ENCODE data around the gene HOXA6. TPM values are rescaled to one million over a fixed set of nuclear protein-coding genes. Genes with fewer than 3 reads are reported as not detected.

HOXA6 gene
- polyA plus RNA-seq, 3 donors, result 24.6 to 48.9 (median 36.8) TPM

DNA sequence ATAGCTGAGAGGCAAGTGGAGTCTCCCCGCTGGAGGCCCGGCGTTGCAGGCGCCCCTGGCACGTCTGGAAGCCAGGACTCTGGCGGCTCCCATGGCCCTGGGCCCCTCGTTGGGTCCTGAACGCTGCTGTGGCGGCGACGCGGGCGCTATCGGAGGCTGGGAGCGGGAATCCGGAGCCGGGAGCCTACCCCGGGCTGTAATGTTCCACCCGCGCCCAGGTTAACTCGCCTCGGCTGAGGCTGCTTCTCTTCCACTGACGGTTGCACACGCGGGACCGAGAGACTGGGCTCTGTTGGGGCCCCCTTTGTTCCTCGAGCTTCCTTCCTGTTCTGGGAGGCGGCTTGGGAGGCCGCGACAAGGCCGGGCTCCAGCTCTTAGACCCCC, 2.8 kb downstream of the HOXA6 start:
- DNase-seq (ENCODE audit: extremely low read depth in 1 of 11, low read depth in 9 of 11, low spot score in 4 of 11), result no peak

DNA sequence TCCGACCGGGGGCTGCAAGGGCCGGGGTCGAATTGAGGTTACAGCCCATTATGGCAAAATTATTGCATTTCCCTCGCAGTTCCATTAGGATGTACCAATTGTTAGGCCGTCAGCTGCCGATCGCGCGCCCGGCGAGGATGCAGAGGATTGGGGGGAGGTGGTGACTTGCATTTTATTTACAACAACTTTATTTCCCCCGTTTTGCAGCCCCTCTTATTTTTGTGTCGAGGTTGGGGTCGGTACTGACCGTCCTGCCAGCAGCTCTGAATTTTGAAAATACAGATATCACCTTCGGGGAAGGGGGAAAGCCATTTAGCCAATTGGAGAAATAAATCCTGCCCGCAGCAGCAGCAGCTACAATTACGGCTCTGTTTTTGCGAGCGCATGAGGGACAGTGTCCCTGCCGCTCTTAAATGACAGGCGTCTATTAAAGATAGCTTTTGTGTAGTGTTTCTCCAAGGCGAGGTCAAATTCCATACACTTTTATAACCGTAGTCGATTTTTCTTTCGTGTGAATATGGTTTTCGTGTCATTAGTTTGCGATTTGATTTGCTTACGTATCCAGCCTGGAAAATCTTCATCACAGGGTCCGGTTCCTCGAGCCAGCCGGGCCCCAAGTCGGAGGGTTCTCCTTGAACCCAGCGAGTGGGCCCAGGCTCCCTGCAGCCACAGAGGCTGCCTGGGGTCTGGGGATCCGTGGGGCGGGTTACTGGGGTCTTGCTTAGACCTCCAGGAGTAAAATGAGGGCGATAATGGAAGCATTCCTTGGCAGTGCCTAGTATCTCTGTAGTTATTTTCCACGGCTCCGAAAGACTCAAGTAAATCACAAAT, 3.4 kb downstream of the HOXA6 start:
- DNase-seq (ENCODE audit: extremely low read depth in 1 of 11, low read depth in 9 of 11, low spot score in 4 of 11), result no peak

DNA sequence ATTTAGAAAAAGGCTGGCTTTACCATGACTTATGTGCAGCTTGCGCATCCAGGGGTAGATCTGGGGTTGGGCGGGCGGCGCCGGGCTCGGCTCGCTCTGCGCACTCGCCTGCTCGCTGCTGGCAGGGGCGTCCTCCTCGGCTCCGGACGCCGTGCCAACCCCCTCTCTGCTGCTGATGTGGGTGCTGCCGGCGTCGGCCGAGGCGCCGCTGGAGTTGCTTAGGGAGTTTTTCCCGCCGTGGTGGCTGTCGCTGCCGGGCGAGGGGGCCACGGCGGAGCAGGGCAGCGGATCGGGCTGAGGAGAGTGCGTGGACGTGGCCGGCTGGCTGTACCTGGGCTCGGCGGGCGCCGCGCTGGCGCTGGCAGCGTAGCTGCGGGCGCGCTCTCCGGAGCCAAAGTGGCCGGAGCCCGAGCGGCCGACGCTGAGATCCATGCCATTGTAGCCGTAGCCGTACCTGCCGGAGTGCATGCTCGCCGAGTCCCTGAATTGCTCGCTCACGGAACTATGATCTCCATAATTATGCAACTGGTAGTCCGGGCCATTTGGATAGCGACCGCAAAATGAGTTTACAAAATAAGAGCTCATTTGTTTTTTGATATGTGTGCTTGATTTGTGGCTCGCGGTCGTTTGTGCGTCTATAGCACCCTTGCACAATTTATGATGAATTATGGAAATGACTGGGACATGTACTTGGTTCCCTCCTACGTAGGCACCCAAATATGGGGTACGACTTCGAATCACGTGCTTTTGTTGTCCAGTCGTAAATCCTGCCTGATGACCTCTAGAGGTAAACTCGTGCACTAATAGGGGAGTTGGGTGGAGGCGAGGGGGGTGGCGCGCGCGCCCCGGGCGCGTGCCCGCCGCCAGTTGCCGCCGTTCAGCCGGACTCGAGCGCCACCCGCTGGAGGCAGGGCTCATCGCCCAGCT, 4.3 kb downstream of the HOXA6 start, which contains the start of gene HOXA5:
HOXA5 (minus strand) TSS at position 659 of the 927 bp plus-strand sequence; CDS start at position 585, 74 bp downstream.
- DNase-seq (ENCODE audit: extremely low read depth in 1 of 11, low read depth in 9 of 11, low spot score in 4 of 11), result peak in 8 of 11 donors; percentile 85 to 92 (median 88)

DNA sequence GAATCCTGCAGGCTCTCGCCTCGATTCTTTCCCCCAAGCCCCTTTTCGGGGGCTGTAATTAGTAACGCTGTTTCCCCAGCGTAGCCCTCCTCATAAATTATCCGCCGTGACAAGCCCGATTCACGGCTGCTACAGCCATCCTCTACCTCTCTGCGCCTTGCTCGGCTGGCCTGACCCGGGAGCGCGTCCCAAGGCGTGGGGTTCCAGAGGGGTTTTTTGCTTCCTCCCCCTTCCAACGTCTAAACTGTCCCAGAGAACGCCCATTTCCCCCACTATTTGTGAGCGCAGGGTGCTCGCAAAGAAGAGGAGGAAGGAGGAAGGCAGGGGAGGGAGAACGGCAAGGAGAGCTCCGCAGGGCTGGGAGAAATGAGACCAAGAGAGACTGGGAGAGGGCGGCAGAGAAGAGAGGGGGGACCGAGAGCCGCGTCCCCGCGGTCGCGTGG, 5.0 kb downstream of the HOXA6 start:
- DNase-seq (ENCODE audit: extremely low read depth in 1 of 11, low read depth in 9 of 11, low spot score in 4 of 11), result no peak

DNA sequence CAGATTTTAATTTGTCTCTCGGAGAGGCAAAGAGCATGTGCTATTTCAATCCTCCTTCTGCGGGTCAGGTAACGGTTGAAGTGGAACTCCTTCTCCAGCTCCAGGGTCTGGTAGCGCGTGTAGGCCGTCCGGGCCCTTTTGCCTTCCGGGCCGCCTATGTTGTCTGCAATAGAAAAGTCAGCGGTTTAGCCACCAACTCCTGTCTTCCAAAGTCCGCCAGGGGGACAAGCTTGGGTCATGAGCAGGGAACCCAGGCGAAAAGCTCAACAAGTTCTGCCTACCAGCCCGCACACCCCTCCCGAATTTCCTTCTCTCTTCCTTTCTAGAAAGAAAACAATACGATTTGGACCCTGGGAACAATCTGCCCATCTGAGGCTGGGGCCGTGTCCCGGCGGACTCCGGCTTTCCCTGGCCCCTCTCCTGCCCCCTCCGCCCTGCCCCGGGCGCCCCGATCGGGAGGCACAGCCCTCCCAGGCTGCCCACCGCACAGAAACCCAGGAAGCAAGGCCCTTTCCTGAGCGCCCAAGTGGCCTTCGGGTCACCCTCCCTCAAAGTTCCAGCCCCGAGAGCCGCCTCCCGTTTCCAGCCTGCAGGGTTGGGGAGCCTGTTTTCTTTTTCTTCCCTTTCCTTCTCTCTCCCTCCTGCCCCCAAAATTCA, 5.5 kb downstream of the HOXA6 start:
- no peak for DNase-seq (ENCODE audit: extremely low read depth in 1 of 11, low read depth in 9 of 11, low spot score in 4 of 11)

DNA sequence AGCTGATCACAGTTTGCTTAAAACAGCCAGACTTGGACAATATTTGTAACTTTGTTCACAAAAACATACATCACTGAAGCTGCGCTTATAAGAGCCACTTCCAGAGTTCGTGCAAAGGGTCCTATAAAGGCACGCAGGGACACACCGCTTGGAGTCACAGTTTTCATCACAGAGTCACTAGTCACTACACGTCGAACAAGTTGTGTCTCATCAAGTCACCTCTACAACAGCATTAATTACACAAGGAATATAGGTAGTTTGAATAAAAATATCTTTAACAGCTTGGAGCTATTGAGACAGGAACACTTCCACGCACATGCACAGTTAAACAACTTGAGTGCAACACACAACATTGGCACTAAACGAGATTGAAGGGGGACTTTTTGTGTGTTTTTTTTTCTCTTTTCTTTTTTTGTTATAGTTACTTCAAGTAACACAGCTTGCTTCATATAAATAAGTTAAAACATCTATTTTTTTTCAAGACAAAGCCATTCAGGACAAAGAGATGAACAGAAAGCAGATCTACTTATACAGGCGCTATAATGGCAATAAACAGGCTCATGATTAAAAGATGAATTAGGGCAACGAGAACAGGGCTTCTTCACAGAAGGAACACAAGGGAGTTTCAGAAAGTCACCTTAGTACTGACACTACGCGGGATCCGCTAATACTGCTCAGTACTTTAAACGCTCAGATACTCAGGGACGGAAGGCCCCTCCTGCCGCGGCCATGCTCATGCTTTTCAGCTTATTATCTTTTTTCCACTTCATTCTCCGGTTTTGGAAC, 6.2 kb downstream of the HOXA6 start:
- no peak for DNase-seq (ENCODE audit: extremely low read depth in 1 of 11, low read depth in 9 of 11, low spot score in 4 of 11)

DNA sequence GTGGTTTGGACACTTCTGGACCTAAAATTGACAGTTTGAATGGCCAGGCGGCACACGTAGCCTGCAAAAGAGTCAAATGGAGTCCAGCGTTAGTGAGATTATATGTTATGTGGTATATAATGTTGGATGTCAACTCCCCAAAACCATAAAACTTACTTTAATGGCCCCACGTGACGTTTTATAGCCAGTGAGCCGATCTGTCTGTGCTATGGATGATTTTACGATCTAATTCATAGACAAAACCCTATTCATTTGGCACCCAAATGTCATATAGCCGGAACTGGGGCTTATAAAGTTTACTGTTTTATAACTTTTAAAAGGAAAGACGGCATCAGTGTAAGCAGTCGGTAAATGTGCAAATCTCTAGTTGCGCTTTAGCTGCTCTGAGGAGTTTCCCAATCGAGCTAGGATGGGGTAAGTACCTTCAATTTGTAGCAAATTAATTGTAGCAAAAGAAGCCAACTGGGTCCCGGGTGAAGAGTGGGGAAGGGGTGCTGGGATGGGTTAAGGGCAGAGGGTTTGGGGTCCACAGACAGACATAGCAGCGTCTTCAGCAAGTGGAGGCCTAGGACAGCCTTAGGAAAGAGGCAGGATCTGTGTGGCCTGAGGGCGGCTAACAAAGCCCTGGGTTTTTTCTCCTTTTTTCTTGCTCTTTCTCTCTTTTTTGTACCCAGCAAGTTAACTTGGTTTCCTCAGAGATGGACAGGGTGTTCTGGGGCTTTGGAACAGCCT, 7.3 kb downstream of the HOXA6 start:
- no peak for DNase-seq (ENCODE audit: extremely low read depth in 1 of 11, low read depth in 9 of 11, low spot score in 4 of 11)

DNA sequence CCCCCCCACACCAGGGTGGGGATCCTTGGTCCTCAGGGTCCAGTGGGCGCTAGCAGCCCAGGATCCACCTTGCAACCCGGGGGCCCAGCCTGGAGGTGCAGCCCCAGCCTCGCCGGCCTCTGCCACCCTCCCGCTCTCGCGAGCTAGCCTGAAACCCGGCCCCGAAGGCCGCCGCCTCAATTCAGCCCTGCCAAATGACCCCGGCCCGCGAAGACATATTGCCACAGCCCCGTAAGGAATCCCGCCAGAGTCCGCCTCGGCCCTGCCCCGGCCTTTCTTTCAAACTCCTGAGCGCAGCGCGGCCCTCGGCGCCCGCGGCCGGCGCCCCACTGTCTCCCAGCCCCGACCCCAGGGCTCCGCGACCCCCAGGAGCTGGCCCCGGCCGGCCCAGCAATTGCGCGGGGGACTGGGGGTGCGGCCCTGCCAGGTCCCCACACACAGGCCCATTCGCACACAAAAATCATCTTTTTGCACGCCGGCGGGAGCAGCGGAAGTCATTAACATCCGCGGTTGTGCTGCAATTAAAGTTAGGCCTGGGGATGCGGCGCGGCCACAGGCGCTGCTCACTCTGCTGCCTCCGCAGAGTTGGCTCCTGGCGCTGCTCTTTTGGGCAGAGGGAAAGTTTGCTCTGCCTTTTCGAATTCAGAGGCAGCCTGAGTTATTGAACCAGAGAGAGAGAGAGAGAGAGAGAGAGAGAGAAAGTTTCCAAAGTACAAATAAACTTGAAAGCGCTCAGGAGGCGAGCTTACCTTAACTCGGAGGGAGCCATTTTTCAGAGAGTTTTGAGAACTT, 8.0 kb downstream of the HOXA6 start:
- no peak for DNase-seq (ENCODE audit: extremely low read depth in 1 of 11, low read depth in 9 of 11, low spot score in 4 of 11)

DNA sequence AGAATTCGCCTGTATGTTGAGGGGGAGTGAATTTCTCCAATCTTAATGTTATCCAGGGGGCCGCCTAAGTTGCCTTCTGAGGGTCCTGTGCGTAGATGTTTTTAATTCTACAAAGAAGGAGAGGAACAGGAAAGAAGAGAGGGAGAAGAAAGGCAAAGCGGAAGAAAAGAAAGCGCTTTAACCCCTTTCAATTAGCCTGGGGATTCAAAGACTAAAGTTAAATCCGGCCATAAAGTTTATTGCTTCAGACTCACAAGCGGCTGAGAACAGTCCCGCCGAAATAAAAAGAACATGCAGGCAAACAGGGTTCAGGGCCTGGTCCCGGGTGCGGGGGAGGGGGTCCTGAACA, 8.6 kb downstream of the HOXA6 start:
- no peak for DNase-seq (ENCODE audit: extremely low read depth in 1 of 11, low read depth in 9 of 11, low spot score in 4 of 11)

DNA sequence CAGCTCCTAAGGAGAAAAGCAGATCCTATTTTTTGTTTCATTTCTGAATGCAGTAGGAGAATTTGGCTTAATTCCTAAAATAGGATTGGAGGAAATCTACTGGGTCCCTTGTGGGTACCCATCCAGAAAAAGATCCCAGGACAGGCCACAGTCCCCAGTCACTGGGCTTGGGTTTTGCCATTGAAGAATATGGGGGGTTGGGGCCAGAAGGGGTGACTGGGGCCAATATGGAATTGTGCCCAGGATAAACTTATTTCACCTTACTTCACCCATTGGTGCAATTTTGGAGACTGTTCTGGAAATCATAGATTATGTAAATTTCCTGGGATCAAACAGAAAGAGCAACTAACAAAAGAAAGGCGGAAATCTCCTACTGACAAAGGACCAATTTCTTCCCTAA, 9.1 kb downstream of the HOXA6 start:
- no peak for DNase-seq (ENCODE audit: extremely low read depth in 1 of 11, low read depth in 9 of 11, low spot score in 4 of 11)

DNA sequence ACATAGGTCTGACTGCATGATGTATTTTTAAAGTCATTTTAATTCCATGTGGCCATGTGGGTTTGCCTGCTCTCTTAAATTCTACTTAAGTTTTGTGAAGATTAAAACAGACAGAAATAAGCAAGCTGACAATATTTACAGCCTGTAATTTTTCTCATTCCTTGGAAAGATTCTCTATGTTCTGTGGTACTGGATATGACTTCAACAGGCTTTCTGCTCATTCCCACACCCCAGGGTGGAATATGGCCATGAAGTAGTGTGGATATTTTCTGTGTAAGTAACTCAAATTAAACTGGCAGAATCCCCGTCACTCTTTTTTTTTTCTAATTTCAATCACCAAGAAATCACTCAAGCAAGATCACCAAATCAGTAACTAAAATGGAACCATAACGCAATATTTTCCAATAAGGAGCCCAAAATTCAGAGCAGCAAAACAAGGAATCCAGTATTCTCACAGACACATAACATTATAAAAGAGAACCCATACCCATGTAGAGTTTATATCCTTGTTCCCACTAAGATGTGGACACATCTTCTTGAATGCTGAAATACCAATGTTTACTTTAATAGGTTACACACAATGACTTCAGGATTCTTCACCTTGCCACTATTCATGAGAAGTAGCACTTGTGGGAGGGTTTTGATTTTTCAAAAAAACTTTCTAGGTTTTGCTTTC, 9.8 kb downstream of the HOXA6 start:
- DNase-seq (ENCODE audit: extremely low read depth in 1 of 11, low read depth in 9 of 11, low spot score in 4 of 11), result no peak

DNA sequence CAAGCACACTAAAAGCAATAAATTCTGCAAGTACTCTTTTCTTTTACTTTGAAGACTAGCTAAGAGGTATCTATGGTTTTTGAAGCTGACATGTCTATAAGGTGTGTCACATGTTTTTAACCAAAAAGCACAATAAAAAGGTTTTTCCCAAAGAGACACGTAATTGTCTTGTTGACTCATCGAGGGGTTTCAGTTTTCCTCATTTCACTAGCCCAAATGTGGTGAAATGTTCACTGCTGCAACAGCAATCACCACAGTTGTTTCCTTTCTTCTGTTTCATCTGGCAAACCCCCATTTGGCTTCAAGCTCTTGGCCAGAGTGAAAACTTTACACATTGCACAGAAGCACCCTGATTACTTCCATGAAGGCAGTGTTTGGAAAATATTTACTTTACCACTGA, 13.2 kb downstream of the HOXA6 start:
- no peak for DNase-seq (ENCODE audit: extremely low read depth in 1 of 11, low read depth in 9 of 11, low spot score in 4 of 11)

DNA sequence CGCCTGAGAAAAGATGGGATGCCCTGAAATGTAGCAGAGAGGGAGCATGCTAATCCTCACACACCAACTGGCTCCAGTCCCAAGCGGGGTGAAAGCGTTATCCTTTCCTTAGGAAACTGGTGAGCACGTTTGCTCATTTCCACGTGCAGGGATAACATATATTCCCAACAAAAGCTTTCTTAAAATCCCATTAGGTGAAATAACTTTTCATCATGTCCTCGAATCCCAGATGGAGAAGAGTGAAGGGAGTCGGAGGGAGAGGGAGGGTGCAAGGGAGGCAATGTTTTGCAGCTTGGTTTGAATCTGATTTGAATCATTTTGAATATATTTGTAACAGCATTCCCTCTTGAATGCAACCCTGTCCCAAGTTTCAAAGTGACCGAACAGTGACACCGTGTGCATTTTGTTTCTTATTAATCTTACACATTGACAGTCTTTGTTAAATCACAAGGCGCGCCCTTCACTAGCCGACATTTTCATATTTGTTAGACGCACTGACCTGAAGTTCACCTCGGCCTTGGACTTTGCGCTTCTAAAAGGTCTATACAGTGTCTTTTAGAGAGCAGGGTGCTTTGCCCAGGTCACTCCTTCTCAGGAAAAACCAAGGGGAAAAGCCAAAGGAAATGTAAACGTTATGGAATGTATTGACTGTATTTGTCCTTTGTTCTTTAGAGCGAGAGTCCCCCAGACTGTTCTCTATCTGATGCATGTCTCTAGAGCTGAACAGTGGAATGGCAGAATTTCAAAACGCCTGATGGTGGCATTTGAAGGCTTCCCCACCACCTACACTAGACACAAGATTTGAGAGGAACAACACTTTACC, 14.0 kb downstream of the HOXA6 start:
- no peak for DNase-seq (ENCODE audit: extremely low read depth in 1 of 11, low read depth in 9 of 11, low spot score in 4 of 11)

DNA sequence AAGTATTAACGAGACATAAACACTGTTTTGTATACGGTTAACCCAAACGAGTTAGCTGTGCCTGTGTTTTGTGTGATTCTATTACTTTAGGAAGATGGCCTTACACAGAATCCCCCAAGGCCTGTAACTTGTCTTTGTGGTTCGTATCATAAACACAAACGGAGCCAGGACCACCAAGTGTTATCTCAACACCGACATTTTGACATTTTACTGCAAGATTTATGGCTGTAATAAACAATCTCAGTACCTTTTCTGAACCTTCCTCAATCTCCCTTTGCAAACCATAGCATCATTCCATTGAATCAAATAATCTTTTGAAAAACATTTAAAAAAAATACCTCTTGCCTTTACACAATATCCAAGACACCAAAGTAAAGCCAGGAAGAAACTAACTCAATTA, 14.6 kb downstream of the HOXA6 start:
- DNase-seq (ENCODE audit: extremely low read depth in 1 of 11, low read depth in 9 of 11, low spot score in 4 of 11), result no peak

DNA sequence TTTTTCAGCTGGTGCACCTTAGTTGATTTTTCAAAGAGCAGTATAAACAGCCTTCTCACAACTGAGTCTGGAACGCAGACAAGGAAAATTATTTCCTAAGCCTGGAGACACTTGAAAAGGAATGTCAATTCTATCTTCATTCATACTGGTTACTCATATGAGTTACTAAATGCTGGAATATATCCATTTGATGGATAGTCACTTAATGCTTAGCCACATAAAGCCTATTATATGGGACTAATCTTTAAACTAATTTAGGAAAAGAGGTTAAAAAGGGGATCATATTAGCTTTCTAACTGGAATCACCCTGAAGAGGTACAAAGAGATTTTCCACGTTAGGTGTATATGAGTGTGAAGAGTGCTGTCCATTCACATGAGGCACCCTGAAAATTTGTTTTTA, 15.4 kb downstream of the HOXA6 start:
- DNase-seq (ENCODE audit: extremely low read depth in 1 of 11, low read depth in 9 of 11, low spot score in 4 of 11), result no peak

DNA sequence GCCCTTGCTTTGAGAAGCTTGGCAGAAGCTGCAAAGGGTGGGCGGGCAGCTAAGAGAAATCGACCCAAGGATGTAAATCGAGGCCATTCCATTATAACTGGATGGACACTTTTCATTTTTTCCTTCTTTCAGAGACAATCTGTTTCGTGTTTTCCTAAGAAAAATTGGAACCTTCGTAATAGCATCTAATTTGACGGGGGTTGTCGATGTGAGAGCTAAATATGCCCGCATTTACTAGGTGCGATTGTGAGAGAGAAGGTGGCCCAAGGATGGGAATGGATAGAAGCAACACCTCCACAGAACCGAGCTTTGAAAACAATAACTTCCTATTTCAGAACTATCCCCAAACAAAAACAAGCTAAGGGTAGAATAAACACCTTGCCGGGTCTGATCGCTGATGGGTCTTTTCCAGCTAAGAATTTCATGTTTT, 16.2 kb downstream of the HOXA6 start:
- no peak for DNase-seq (ENCODE audit: extremely low read depth in 1 of 11, low read depth in 9 of 11, low spot score in 4 of 11)
